Measurements from ENCODE around the gene DCLK2. TPM values are rescaled to one million over a fixed set of nuclear protein-coding genes. Genes with fewer than 3 reads are reported as not detected.

The DCLK2 gene
- total and polyA plus RNA-seq, 2 of the 8 experiments (the other 6 are each of a cell fraction or from before 2014, with no cell fraction given) = 0.32 to 0.37 TPM

DNA sequence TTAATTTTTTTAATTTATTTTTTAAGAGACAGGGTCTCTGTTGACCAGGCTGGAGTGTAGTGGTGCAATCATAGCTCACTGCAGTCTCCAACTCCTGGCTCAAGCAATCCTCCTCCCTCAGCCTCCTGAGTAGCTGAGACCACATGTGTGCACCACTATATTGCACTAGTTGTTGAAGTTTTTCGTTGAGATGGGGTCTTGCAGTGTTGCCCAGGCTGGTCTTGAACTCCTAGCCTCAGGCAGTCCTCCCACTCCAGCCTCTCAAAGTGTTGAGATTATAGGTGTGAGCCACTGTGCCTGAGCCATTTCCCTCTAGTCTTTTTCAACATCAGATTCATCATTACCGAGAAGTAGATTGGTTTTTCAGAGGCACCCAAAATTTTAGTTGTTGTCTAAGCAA, 165.7 kb downstream of the DCLK2 start (continued):
- TF ChIP-seq, protein P1, sequence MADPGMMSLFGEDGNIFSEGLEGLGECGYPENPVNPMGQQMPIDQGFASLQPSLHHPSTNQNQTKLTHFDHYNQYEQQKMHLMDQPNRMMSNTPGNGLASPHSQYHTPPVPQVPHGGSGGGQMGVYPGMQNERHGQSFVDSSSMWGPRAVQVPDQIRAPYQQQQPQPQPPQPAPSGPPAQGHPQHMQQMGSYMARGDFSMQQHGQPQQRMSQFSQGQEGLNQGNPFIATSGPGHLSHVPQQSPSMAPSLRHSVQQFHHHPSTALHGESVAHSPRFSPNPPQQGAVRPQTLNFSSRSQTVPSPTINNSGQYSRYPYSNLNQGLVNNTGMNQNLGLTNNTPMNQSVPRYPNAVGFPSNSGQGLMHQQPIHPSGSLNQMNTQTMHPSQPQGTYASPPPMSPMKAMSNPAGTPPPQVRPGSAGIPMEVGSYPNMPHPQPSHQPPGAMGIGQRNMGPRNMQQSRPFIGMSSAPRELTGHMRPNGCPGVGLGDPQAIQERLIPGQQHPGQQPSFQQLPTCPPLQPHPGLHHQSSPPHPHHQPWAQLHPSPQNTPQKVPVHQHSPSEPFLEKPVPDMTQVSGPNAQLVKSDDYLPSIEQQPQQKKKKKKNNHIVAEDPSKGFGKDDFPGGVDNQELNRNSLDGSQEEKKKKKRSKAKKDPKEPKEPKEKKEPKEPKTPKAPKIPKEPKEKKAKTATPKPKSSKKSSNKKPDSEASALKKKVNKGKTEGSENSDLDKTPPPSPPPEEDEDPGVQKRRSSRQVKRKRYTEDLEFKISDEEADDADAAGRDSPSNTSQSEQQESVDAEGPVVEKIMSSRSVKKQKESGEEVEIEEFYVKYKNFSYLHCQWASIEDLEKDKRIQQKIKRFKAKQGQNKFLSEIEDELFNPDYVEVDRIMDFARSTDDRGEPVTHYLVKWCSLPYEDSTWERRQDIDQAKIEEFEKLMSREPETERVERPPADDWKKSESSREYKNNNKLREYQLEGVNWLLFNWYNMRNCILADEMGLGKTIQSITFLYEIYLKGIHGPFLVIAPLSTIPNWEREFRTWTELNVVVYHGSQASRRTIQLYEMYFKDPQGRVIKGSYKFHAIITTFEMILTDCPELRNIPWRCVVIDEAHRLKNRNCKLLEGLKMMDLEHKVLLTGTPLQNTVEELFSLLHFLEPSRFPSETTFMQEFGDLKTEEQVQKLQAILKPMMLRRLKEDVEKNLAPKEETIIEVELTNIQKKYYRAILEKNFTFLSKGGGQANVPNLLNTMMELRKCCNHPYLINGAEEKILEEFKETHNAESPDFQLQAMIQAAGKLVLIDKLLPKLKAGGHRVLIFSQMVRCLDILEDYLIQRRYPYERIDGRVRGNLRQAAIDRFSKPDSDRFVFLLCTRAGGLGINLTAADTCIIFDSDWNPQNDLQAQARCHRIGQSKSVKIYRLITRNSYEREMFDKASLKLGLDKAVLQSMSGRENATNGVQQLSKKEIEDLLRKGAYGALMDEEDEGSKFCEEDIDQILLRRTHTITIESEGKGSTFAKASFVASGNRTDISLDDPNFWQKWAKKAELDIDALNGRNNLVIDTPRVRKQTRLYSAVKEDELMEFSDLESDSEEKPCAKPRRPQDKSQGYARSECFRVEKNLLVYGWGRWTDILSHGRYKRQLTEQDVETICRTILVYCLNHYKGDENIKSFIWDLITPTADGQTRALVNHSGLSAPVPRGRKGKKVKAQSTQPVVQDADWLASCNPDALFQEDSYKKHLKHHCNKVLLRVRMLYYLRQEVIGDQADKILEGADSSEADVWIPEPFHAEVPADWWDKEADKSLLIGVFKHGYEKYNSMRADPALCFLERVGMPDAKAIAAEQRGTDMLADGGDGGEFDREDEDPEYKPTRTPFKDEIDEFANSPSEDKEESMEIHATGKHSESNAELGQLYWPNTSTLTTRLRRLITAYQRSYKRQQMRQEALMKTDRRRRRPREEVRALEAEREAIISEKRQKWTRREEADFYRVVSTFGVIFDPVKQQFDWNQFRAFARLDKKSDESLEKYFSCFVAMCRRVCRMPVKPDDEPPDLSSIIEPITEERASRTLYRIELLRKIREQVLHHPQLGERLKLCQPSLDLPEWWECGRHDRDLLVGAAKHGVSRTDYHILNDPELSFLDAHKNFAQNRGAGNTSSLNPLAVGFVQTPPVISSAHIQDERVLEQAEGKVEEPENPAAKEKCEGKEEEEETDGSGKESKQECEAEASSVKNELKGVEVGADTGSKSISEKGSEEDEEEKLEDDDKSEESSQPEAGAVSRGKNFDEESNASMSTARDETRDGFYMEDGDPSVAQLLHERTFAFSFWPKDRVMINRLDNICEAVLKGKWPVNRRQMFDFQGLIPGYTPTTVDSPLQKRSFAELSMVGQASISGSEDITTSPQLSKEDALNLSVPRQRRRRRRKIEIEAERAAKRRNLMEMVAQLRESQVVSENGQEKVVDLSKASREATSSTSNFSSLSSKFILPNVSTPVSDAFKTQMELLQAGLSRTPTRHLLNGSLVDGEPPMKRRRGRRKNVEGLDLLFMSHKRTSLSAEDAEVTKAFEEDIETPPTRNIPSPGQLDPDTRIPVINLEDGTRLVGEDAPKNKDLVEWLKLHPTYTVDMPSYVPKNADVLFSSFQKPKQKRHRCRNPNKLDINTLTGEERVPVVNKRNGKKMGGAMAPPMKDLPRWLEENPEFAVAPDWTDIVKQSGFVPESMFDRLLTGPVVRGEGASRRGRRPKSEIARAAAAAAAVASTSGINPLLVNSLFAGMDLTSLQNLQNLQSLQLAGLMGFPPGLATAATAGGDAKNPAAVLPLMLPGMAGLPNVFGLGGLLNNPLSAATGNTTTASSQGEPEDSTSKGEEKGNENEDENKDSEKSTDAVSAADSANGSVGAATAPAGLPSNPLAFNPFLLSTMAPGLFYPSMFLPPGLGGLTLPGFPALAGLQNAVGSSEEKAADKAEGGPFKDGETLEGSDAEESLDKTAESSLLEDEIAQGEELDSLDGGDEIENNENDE (IDR thresholded peaks at IDR 0.05; ENCODE audit: insufficient replicate concordance, low read length) = no peak
- TF ChIP-seq, protein P2, sequence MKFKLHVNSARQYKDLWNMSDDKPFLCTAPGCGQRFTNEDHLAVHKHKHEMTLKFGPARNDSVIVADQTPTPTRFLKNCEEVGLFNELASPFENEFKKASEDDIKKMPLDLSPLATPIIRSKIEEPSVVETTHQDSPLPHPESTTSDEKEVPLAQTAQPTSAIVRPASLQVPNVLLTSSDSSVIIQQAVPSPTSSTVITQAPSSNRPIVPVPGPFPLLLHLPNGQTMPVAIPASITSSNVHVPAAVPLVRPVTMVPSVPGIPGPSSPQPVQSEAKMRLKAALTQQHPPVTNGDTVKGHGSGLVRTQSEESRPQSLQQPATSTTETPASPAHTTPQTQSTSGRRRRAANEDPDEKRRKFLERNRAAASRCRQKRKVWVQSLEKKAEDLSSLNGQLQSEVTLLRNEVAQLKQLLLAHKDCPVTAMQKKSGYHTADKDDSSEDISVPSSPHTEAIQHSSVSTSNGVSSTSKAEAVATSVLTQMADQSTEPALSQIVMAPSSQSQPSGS (IDR thresholded peaks at IDR 0.05; ENCODE audit: low read length) = no peak
